ENCODE data around the gene C12orf54. TPM values are rescaled to one million over a fixed set of nuclear protein-coding genes. Genes with fewer than 3 reads are reported as not detected.
"Not testable (repeated sequence)": the region's sequence is repeated elsewhere in the genome, so short reads cannot be mapped to it uniquely, and the experiment has no call there.

Gene C12orf54
- polyA plus RNA-seq (2013, experiment 1 of 2; ENCODE audit: insufficient read length), result not detected
- not detected for polyA plus RNA-seq (2013, experiment 2 of 2; ENCODE audit: insufficient read length)

DNA sequence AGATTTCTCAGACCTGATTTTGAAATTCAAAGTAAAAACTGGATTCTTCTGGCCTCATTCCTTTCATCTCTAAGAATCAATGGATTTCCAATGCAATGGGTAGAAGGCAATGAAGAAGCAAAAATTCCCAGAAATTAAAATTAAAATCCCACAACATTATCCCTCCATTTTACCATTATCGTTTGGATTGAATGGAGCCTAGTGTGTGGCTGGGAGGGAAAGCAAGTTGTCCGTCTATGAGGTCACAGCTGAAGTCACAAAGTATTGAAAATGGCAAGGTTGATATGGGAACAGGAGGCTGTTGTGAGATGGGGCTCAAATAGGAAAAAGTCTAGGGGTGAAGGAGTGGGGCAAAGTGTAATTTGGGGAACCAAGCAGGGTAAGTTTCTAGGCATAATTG is at the start of gene C12orf54:
Gene C12orf54 (plus strand): TSS at position 301 of the 400 bp plus-strand sequence. CDS start 799 bp downstream, outside the sequence.
- no peak for DNase-seq

- not testable (repeated sequence) for DNase-seq
Measured at GRCh38 chr12:48434016-48434415, 48.3 kb upstream of the C12orf54 start.

DNA sequence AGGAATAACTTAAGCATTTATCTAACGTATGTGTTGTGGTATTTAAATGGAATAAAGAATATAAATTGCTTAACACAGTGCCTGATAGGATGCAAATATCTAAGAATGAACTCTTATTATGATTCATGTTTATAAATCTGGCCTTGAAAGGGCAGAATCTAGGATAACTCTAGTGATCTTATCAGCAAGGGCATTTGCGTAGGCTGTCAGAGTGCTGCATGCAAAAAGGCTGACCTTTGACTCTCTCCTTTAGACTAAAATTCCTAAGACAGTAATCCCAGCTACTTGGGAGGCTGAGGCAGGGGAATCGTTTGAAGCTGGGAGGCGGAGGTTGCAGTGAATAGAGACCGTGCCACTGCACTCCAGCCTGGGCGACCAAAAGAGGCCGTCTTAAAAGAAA is 41.2 kb upstream of the C12orf54 start:
- DNase-seq, result no peak

GRCh38 chr12:48442179-48442847 is 40.0 kb upstream of the C12orf54 start:
- no peak for DNase-seq

DNA sequence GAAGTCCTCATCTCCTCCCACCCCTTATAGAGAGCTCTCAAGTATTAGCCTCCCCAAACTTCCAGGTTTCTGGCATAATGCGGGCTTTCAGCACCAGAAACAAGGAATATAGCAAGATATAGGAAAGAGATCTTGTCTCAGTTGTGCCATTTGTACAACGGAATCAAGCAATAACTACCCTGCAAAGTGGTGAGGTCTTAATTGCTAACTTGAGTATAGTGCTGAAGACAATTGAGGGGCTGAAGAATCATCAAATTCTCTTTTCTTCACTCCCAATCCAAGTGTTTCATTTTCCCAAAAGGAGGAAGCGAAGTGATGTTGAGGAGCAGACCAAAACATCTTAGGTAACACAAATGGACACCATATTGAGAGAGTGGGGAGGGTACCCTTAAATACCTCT is 36.8 kb upstream of the C12orf54 start:
- no peak for DNase-seq

DNA sequence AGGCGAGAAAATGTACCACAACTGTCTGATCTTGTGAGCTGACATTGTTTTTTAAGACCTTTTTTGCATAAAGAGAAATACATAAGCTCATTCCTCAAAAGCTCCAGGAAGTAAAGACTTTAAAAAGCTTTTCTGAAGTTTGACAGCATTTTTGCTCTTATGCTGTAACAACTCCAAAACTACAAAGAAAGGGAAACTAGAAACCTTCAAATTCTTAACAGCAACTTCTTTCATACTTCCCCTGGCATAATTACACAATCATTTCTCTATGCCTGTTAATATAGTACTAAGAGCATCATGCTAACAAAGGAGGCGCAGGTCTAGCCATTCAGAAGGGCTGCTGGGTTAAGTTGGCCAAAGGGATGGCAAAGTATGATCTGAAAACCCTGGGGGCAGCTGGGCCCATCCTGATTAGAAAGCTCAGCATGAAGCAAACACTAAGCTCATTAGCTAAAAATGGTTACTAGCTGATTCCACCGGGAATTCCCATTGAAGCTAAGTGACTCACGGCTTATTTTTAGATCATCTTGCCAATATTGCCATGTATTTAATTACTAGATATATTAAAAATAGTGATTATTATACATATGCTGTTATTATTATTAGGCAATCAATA is 36.0 kb upstream of the C12orf54 start:
- no peak for DNase-seq

- DNase-seq, result no peak
Measured at GRCh38 chr12:48447755-48448154, 34.5 kb upstream of the C12orf54 start.

GRCh38 chr12:48451372-48451771 is 30.9 kb upstream of the C12orf54 start:
- DNase-seq, result no peak

DNA sequence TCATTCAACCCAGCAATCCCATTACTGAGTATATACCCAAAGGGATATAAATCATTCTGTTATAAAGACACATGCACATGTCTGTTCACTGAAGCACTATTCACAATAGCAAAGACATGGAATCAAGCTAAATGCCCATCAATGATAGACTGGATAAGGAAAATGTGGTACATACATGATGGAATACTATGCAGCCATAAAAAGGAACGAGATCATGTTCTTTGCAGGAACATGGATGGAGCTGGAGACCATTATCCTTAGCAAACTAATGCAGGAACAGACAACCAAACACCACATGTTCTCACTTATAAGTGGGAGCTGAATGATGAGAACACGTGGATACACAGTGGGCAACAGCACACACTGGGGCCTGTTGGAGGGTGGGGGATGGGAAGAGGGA is 29.3 kb upstream of the C12orf54 start:
- not testable (repeated sequence) for DNase-seq

GRCh38 chr12:48454667-48455066 is 27.6 kb upstream of the C12orf54 start:
- DNase-seq, result peak; percentile 12

DNA sequence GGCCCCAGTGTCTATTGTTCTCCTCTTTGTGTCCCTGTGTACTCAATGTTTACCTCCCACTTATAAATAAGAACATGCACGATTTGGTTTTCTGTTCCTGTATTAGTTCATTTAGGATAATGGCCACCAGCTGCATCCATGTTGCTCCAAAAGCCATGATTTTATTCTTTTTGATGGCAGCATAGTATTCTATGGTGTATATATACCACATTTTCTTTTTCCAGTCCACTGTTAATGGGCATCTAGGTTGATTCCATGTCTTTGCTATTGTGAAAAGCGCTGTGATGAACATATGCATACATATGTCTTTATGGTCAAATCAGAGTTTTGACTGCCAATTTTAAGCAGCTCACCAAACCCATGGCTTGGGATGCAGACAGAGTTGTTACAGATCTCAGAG is 27.2 kb upstream of the C12orf54 start:
- DNase-seq, result no peak

DNA sequence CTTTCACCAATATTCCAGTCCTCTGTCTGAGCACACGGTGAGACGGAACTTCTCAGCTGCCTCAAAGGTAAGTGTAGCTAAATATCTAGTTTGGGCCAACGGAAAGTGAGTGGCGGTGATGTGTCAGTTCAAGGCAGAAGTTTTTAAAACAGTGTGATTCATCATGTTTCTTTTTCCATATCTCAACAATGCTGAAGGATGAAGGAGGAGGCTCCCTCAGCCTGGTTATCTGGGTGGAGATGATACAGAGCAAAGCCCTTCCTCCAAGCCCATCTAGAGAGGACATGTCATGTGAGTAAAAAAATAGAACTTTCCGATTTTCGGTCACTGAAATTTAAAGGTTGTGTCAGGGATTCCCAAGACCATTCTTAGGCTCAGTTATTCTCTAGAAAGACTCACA is 23.0 kb upstream of the C12orf54 start:
- DNase-seq, result no peak

DNA sequence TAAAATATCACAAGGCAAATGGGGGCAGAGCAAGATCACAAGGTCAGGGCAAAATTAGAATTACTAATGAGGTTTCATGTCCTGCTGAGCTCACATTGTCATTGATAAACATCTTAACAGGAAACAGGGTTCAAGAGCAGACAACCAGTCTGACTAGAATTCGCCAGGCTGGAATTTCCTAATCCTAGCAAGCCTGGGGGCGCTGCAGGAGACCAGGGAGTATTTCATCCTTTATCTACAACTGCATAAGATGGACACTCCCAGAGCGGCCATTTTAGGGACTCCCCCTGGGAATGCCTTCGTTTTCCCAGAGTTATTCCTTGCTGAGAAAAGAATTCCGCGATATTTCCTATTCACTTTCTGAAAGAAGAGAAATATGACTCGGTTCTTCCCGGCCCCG is 13.3 kb upstream of the C12orf54 start:
- not testable (repeated sequence) for DNase-seq

DNA sequence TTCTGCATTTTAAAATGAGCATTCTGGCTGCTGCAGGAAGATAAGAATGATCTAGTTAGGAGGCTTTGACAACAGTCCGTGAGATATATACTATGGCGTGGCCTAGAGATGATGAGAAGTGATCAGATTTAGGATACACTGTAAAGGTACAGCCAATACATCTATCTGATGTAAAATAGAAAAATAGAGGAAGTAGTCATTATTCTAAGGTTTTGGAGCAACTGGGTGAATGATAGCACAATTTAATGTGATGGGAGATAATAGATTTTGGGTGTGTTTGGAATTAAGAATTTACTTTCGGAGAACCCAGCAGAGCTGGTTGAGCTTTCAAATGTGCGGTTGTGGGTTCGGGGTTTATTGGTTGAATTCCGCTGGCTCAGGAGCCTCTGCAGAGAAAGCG is 10.0 kb upstream of the C12orf54 start, which contains the start of gene ANP32D:
Gene ANP32D (plus strand): TSS at position 301 of the 400 bp plus-strand sequence. CDS start 106 bp downstream, outside the sequence.
- DNase-seq, result no peak

GRCh38 chr12:48473061-48473460 is 9.2 kb upstream of the C12orf54 start:
- no peak for DNase-seq

DNA sequence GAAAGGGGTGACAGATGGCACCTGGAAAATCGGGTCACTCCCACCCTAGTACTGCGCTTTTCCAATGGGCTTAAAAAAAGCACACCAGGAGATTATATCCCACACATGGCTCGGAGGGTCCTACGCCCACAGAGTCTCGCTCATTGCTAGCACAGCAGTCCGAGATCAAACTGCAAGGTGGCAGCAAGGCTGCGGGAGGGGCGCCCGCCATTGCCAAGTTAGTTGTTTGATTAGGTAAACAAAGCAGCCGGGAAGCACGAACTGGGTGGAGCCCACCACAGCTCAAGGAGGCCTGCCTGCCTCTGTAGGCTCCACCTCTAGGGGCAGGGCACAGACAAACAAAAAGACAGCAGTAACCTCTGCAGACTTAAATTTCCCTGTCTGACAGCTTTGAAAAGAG is 7.8 kb upstream of the C12orf54 start:
- DNase-seq, result not testable (repeated sequence)

- no peak for DNase-seq
Measured at GRCh38 chr12:48482930-48483329, 632 bp downstream of the C12orf54 start.

GRCh38 chr12:48486261-48486660 is 4.0 kb downstream of the C12orf54 start:
- DNase-seq, result no peak

GRCh38 chr12:48486679-48487078 is 4.4 kb downstream of the C12orf54 start:
- no peak for DNase-seq

DNA sequence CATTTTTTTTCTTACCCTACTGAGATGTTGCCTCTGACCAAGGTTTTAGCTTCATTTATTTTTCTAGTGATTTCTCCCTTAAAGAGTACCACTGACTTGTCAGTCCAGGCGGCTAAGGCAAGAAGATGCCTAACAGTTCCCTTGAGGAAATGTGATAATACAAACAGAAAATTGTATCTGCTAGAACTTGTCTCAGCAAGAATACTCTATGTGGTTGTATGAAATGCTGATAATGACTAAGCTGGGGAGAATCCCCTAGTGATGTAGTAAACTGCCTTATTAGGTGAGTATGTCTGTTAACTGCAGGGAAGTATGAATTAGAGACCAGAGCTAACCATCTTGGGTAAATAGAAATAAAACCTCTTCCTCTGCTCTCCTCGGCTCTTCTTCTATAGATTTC is 6.7 kb downstream of the C12orf54 start:
- peak; percentile 50 for DNase-seq

DNA sequence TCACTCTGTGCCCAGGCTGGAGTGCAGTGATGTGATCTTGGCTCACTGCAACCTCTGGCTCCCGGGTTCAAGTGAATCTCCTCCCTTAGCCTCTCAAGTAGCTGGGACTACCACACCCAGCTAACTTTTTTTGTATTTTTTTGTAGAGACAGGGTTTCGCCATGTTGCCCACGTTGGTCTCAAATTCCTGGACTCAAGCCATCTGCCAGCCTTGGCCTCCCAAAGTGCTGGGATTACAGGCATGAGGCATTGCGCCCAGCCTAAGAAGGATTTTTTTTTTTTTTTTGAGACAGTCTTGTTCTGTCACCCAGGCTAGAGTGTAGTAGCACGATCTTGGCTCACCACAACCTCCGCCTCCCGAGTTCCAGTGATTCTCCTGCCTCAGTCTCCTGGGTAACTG is 7.2 kb downstream of the C12orf54 start:
- DNase-seq, result not testable (repeated sequence)

- DNase-seq, result not testable (repeated sequence)
Measured at GRCh38 chr12:48500281-48500680, 18.0 kb downstream of the C12orf54 start.

- not testable (repeated sequence) for DNase-seq
Measured at GRCh38 chr12:48506836-48507235, 24.5 kb downstream of the C12orf54 start.

DNA sequence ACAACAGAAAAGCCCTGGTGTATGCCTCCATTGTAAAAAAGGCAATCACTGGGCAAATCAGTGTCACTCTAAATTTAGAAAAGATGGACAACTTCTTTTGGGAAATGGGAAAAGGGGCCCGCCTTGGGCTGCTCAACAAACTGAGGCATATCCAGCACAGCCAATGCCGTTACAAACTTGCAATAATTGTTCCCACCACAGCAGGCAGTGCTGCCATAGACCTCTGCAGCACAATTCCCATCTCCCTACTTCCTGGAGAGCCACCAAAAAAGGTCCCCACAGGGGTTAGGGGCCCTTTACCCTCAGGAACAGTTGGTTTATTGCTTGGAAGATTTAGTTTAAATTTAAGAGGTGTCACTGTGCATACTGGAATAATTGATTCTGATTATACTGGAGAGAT is 26.7 kb downstream of the C12orf54 start:
- no peak for DNase-seq

All from fibroblast of skin of scalp (primary cell).